A549 (cell line): ENCODE measurements around the gene GHDC. TPM values are rescaled to one million over a fixed set of nuclear protein-coding genes. Genes with fewer than 3 reads are reported as not detected.

Experiments
- ATAC-seq, 2 experiments: fragments of 200-7000 bp in 1 of 2; fragments of >200 bp in 1 of 2; cut with Nextera tagmentation in 1 of 2; cut with Tn5 transposase in 1 of 2; 3 replicates each; pipeline versions ENCODE4 v1.8.0 to v1.9.1; 2018 to 2020; ENCODE audit warnings: mild to moderate bottlenecking in 1 of 2, moderate library complexity in 1 of 2
- CTCF ChIA-PET: fragments of 300-600 bp; sonication (Branson Sonifier 250); formaldehyde crosslinking; extraction: SDS; loops from one replicate; lab custom pipeline; 2021; ENCODE audit warnings: antibody characterized with exemption, inconsistent platforms; lab: Yijun Ruan, JAX
- POLR2A ChIA-PET: fragments of 350-600 bp; formaldehyde crosslinking; extraction: SDS; loops from one replicate; lab custom pipeline; 2021; ENCODE audit warnings: antibody characterized with exemption, inconsistent platforms; lab: Yijun Ruan, JAX
- DNase-seq, 2 experiments: peaks; one replicate each; pipeline versions ENCODE4 v3.0.0 to v3.0.0-alpha.2; 2011 to 2016; ENCODE audit warnings: low read depth in 1 of 2, low spot score in 1 of 2
- FAIRE-seq: peaks from 2 replicates; lab custom pipeline; 2011; peaks lifted over from hg19 to GRCh38; lab: Jason Lieb, UNC
- H3K27ac ChIP-seq, 2 experiments: fragments of >200 bp; sonication (Bioruptor Twin); formaldehyde crosslinking; 3 replicates each; pipeline ENCODE4 v1.5.1; 2016 to 2017
- H3K4me1 ChIP-seq: fragments of >200 bp; sonication (Bioruptor Twin); formaldehyde crosslinking; 3 replicates; pipeline ENCODE4 v1.6.1; 2016
- H3K4me2 ChIP-seq: fragments of >200 bp; sonication (Bioruptor Twin); formaldehyde crosslinking; 3 replicates; pipeline ENCODE4 v1.6.1; 2016
- H3K4me3 ChIP-seq: fragments of >200 bp; sonication (Bioruptor Twin); formaldehyde crosslinking; 3 replicates; pipeline ENCODE4 v1.5.1; 2016
- H3K9me3 ChIP-seq: fragments of >200 bp; sonication (Bioruptor Twin); formaldehyde crosslinking; 3 replicates; pipeline ENCODE4 v1.6.1; 2016
- CBX2 ChIP-seq: fragments of 200-600 bp; sonication (generic); IDR thresholded peaks from 2 replicates; pipeline ENCODE4 v1.6.1; 2016; ENCODE audit warnings: low read depth, mild to moderate bottlenecking, borderline replicate concordance
- FOSL2 ChIP-seq, 2 experiments: fragments of 450-650 bp in 1 of 2; fragments of >200 bp in 1 of 2; sonication (Bioruptor Twin) in 1 of 2; formaldehyde crosslinking; IDR thresholded peaks; 2 replicates each; pipeline versions ENCODE4 v1.5.0 to v1.6.1; 2016 to 2020; ENCODE audit warnings: mild to moderate bottlenecking in 1 of 2, moderate library complexity in 1 of 2
- FOXS1 ChIP-seq: fragments of 250-450 bp; sonication (Bioruptor Pico); IDR thresholded peaks from 2 replicates; pipeline ENCODE4 v1.5.0; 2020; ENCODE audit warnings: mild to moderate bottlenecking, moderate library complexity
- HDAC2 ChIP-seq: fragments of 200-600 bp; sonication (generic); IDR thresholded peaks from 2 replicates; pipeline ENCODE4 v1.6.1; 2016
- JUN ChIP-seq, 2 experiments: fragments of >200 bp; sonication (Bioruptor Twin); formaldehyde crosslinking; IDR thresholded peaks; 2 replicates in 1 of 2; 3 replicates in 1 of 2; pipeline ENCODE4 v1.6.1; 2016 to 2017
- JUNB ChIP-seq: fragments of >200 bp; sonication (Bioruptor Twin); formaldehyde crosslinking; IDR thresholded peaks from 2 replicates; pipeline ENCODE4 v1.6.1; 2016
- MAFK ChIP-seq: fragments of 450-650 bp; IDR thresholded peaks from 2 replicates; pipeline ENCODE4 v1.6.1; 2014; ENCODE audit not compliant: partially characterized antibody
- NFE2L2 ChIP-seq: fragments of 150-350 bp; conservative IDR thresholded peaks from 2 replicates; pipeline ENCODE4 v1.6.1; 2014; ENCODE audit warnings: low read length
- POLR2AphosphoS2 ChIP-seq: conservative IDR thresholded peaks from 2 replicates; pipeline ENCODE4 v1.6.1; 2012; ENCODE audit warnings: low read length, improper control_type of control experiment, inconsistent platforms
- RAD21 ChIP-seq, 2 experiments: fragments of >200 bp in 1 of 2; sonication (Bioruptor Twin) in 1 of 2; formaldehyde crosslinking in 1 of 2; IDR thresholded peaks in 1 of 2; conservative IDR thresholded peaks in 1 of 2; 2 replicates in 1 of 2; 3 replicates in 1 of 2; pipeline ENCODE4 v1.6.1; 2012 to 2018; ENCODE audit warnings: inconsistent platforms in 1 of 2
- RNF2 ChIP-seq: fragments of 200-600 bp; sonication (generic); IDR thresholded peaks from 2 replicates; pipeline ENCODE4 v1.6.1; 2016; ENCODE audit warnings: low read depth, mild to moderate bottlenecking, antibody characterized with exemption, moderate library complexity, borderline replicate concordance
- TFCP2L1 ChIP-seq: fragments of 250-450 bp; sonication (Bioruptor Pico); IDR thresholded peaks from 2 replicates; pipeline ENCODE4 v1.5.0; 2021; ENCODE audit warnings: mild to moderate bottlenecking
- ZFP36 ChIP-seq: fragments of 450-650 bp; IDR thresholded peaks from 2 replicates; pipeline ENCODE4 v1.6.1; 2014; ENCODE audit warnings: borderline replicate concordance; ENCODE audit not compliant: partially characterized antibody
- WGBS: methylation state at CpG from one replicate; pipeline ENCODE4 v1.1.6; 2017; ENCODE audit errors: missing lambda C conversion rate; 5-methylcytosine and 5-hydroxymethylcytosine counted together
- polyA plus RNA-seq, 4 experiments: library from polyadenylated mRNA; depleted of rRNA in 3 of 4; stranded (reverse); fragments of >200 nt; fragmentation: RNase III in 1 of 4; extraction: RNeasy Plus Mini Kit Qiagen cat#74134 plus additional on column Dnase treatment in 1 of 4; gene quantifications; 2 replicates in 3 of 4; 3 replicates in 1 of 4; pipeline ENCODE4 v1.2.3, GENCODE V29; 2011 to 2017
- TF ChIP-seq, protein P1 (sequence below): fragments of >200 bp; sonication (Bioruptor Twin); formaldehyde crosslinking; IDR thresholded peaks from 3 replicates; pipeline ENCODE4 v1.5.1; 2016
- TF ChIP-seq, protein P2 (sequence below): IDR thresholded peaks from 2 replicates; pipeline ENCODE4 v1.6.1; 2012
- TF ChIP-seq, protein P3 (sequence below): fragments of 250-450 bp; sonication (Bioruptor Pico); IDR thresholded peaks from 2 replicates; pipeline ENCODE4 v1.5.0; 2020; ENCODE audit warnings: low read depth, mild to moderate bottlenecking, moderate library complexity
- TF ChIP-seq, protein P4 (sequence below): fragments of >200 bp; sonication (Bioruptor Twin); formaldehyde crosslinking; IDR thresholded peaks from 3 replicates; pipeline ENCODE4 v1.6.1; 2016

Gene GHDC
- polyA plus RNA-seq, 2 of the 4 experiments (the other 2 are of a cell fraction), result 12.3 to 23.4 TPM

DNA sequence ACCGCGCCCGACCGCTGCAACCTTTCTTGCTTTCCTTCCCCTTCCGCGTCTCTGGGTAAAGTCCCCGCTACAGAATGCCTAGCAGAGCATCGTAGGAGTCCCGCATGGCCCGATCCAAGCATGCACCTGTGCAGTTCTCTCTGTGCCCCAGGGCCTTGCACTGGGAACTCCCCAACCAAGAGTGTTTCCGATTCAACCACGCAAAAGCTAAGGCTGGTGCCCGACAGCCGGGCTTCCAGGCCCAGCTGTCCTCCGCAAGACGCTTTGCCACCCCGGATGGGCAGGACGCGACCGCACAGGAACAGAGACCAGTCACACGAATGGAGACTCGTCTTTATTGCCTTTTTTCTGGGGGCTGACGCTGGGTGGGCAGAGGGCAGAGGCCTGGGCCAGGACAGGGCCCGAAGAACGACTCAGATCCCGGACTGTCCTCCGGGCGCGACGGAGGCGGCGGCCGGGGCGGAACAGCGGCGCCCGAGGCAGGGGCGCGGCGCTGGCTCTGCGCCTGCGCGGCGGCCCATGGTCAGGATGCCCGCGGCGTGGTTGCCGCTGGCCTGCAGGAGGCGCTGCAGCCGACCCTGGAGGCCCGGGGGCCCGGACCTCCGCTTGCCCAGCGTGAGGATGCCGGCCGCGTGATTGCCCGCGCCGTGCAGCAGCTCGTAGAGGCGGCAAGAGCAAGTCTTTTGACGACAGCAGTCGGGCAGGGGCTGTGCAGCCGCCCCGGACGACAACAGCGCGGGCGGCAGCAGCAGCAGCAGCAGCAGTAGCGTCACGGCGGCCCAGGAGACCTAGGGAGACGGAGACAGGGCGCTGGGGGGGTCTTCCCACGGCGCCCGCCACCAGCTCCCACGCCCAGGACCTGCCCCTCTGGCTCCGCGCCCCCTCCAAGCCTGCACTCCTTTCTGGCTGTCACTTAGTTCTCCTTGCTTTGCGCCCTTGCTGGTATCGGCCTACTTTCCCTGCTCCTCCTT, 10.3 kb downstream of the GHDC start (continued):
- TF ChIP-seq, protein P1, sequence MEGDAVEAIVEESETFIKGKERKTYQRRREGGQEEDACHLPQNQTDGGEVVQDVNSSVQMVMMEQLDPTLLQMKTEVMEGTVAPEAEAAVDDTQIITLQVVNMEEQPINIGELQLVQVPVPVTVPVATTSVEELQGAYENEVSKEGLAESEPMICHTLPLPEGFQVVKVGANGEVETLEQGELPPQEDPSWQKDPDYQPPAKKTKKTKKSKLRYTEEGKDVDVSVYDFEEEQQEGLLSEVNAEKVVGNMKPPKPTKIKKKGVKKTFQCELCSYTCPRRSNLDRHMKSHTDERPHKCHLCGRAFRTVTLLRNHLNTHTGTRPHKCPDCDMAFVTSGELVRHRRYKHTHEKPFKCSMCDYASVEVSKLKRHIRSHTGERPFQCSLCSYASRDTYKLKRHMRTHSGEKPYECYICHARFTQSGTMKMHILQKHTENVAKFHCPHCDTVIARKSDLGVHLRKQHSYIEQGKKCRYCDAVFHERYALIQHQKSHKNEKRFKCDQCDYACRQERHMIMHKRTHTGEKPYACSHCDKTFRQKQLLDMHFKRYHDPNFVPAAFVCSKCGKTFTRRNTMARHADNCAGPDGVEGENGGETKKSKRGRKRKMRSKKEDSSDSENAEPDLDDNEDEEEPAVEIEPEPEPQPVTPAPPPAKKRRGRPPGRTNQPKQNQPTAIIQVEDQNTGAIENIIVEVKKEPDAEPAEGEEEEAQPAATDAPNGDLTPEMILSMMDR, result peak; percentile 97
- TF ChIP-seq RAD21 (conservative IDR thresholded peaks at IDR 0.05 in 1 of 2, IDR thresholded peaks at IDR 0.05 in 1 of 2), result peak; percentile 37 to 58; a peak in 4 of 5 replicates
- no peak for TF ChIP-seq HDAC2
- TF ChIP-seq, protein P2, sequence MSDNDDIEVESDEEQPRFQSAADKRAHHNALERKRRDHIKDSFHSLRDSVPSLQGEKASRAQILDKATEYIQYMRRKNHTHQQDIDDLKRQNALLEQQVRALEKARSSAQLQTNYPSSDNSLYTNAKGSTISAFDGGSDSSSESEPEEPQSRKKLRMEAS, result peak; percentile 95
- TF ChIP-seq NFE2L2, result no peak
- TF ChIP-seq POLR2AphosphoS2, result no peak
- TF ChIP-seq TFCP2L1, result no peak
- TF ChIP-seq FOSL2 (IDR thresholded peaks at IDR 0.05), result no peak
- peak; percentile 42 for TF ChIP-seq FOSL2 (CRISPR knock-in tag; IDR thresholded peaks at IDR 0.05)
- no peak; the same call in 1 of the 2 replicates for TF ChIP-seq RNF2
- TF ChIP-seq CBX2, result no peak
- no peak for TF ChIP-seq FOXS1 (CRISPR knock-in tag)
- TF ChIP-seq, protein P3, sequence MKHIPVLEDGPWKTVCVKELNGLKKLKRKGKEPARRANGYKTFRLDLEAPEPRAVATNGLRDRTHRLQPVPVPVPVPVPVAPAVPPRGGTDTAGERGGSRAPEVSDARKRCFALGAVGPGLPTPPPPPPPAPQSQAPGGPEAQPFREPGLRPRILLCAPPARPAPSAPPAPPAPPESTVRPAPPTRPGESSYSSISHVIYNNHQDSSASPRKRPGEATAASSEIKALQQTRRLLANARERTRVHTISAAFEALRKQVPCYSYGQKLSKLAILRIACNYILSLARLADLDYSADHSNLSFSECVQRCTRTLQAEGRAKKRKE, result 0 out of 2 replicates have a peak, but pooled peaks have one; percentile 73
- TF ChIP-seq, protein P4, sequence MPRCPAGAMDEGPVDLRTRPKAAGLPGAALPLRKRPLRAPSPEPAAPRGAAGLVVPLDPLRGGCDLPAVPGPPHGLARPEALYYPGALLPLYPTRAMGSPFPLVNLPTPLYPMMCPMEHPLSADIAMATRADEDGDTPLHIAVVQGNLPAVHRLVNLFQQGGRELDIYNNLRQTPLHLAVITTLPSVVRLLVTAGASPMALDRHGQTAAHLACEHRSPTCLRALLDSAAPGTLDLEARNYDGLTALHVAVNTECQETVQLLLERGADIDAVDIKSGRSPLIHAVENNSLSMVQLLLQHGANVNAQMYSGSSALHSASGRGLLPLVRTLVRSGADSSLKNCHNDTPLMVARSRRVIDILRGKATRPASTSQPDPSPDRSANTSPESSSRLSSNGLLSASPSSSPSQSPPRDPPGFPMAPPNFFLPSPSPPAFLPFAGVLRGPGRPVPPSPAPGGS, result peak; percentile 48; the same call in 1 of the 3 replicates
- TF ChIP-seq JUN (IDR thresholded peaks at IDR 0.05), result peak in 1 of 2 experiments; percentile 34; a peak in 1 of 5 replicates

DNA sequence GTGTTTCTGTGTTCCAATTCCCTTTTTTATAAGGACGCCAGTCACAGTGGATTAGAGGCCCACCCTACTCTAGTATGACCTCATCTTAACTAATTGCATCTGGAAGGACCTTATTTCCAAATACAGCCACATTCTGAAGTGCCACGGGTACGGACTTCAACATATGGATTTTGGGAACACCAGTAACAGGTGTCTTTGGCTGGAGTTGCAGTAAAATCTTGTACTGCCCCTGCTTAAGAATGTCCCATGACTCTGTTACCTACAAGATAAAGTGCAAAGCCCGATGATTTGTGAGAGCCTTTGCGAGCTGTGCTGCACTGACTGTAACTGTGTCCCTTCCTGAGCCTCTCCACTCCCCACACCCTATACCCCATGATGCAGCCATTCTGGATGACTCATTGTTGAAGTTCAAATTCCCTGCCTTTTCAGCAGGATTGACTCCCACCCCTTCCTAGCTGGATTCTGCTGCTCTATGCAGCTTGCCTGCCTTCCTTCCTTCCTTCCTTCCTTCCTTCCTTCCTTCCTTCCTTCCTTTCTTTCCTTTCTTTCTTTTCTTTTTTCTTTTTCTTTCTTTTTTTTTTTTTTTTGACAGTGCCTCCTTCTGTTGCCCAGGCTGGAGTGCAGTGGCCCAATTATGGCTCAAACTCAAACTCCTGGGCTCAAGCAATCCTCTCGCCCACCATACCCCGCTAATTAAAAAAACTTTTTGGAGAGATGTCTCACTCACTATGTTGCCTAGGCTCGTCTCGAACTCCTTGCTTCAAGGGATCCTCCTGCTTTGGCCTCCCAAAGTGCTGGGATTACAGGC, 11.2 kb downstream of the GHDC start:
- ChIA-PET POLR2A (interaction anchor here (0.6 to 0.7 kb wide), 2 partner anchors 134 to 205 kb away, joined by 3 to 4 read pairs; no protein-coding TSS in a partner anchor), CTCF (interaction anchor here (0.6 to 6.1 kb wide), 26 partner anchors 8 to 318 kb away, joined by 3 to 76 read pairs (median 5); partner anchors contain the start of genes GHDC, HSPB9, KAT2A and KLHL11)
- Histone ChIP-seq H3K9me3 (no peaks in the 10 kb centered on the region), H3K4me2 (peak overlapping the region; percentile 94), H3K4me1 (peaks cover 38% of the 10 kb centered on the region), H3K27ac (peak overlapping the region; percentile 74 to 87), H3K4me3 (peak overlapping the region; percentile 48; the same call in 2 of the 3 replicates)
- no peak for TF ChIP-seq JUNB
- peak; percentile 51 for TF ChIP-seq FOSL2 (IDR thresholded peaks at IDR 0.05)
- TF ChIP-seq FOSL2 (CRISPR knock-in tag; IDR thresholded peaks at IDR 0.05), result peak; percentile 85
- TF ChIP-seq MAFK, result peak; percentile 12
- peak; percentile 63 for TF ChIP-seq ZFP36
- no peak for TF ChIP-seq JUN (IDR thresholded peaks at IDR 0.05)
- FAIRE-seq, result peak; percentile 79
- peak; percentile 33 to 49; a peak in 3 of 6 replicates for ATAC-seq
- WGBS, result 76% methylated on average over 9 of the region's 9 CpGs
- peak; percentile 58 to 64 for DNase-seq
